Left hindlimb (tissue), 1 donor: ENCODE results near the gene DENND1A.

ENCODE experiments used
- DNase-seq: peaks from one replicate; pipeline ENCODE4 v3.0.0-alpha.2; 2018

Gene DENND1A

DNA sequence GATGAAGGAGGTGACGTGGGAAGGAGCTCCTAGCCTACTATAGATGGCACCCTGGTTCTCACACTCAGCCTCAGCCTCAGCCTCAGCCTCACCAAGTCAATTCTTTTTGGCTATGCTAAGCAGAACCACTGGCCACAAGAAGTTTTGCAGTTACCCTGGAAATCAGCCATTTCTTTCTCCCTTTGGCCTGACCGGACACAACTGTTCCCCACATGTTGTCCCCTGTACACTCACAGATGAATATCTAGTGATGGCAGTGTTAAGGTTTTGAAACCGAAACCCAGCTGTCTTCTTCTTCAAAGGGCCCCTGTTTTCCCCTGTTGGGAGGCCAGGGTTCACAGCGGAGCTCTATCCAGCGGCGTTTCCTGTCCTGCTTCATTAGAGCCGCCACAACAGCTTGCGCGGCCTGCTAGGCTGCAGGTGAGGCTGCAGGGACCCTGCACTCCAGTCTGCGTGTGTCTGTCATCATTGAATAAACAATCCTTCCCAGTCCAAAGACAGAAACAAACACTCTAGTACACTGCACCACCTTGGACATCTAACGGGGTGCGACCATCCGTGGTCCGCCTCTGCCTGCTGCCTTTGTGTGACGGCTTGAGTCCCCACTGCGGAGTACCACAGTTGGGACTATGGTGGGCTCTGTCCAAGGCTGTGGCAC lies 250.5 kb downstream of the DENND1A start:
- DNase-seq = no peak

DNA sequence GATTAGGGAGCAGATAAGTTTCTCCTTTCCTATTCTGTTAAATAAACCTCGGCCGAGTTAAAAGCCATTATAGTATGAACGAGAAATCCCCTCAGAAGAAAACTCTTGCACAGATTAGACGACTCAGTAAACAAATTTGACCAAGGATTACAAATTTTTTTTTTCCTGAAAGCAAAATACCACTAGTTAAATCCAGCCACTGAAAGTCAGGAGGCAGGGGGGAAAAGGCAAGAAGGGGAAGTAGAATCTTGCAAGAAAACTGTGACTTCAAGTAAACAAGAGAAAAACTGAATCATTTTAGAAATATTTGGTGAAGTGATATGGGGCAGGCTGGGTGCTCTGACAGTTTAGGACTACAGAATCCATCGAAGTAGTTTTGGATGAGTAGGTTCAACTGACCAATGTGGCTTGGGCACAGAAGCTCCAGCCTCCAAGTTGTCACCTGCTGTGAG lies 251.0 kb downstream of the DENND1A start:
- no peak for DNase-seq

DNA sequence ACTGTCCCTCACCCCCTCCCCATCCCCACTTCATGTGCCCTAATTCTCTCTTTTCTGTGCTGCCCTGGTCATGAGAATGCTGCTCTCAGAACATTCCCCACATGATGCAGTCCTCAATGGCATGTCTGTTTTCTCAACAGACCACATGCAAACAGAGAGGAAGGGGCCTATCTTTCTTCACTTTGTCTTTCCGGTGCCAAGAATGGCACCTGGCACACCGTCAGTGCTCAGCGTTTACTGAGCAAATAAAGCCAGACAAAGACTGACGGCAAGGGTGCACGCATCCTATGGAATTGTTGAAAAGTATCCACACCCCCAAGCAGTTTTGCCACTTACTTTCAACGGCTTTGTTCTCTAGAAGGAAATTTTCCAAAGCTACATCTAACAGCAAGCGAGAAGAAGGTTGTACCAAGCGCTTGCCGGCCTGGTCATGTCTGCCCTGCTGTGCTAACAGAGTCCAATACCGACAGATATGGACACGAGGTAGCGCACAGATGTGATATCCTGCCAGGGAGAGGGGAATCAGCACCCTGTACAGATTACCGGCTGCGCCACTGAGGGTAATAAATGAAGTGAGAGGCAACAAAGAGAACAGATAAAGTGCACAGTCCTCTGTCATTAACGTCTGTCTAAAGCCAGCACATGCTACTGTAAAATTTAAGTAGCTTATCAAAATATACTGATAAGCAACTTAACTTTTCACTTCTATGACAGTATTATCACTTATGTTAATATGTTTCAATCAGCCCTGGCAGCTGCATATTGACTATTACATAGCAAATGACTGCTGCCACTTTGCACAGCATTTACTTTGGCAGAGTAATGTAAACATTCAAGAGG lies 251.7 kb downstream of the DENND1A start:
- no peak for DNase-seq

GRCh38 chr9:123676869-123677268 lies 253.1 kb downstream of the DENND1A start:
- no peak for DNase-seq

DNA sequence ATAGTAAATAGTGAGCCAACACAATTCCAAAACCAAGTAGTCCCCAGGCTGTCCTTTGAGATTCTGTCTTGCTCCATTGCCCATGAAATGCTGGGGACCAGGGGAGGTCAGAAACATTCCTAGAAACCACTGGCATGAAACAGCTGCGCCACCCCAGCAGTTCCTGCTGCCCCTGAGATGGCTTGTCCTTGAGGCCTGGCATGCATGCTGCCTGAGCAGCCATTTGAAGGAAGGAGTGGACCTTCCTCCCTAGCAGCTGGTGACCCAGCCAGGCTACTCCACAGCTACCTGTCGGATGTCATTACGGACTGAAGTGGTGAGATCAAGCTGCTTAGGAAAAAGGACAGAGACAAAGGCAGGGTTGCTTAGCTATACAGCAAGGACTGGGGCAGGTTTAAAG lies 260.6 kb downstream of the DENND1A start:
- DNase-seq = no peak

- no peak for DNase-seq
Observed at GRCh38 chr9:123663529-123663928, 266.4 kb downstream of the DENND1A start.

DNA sequence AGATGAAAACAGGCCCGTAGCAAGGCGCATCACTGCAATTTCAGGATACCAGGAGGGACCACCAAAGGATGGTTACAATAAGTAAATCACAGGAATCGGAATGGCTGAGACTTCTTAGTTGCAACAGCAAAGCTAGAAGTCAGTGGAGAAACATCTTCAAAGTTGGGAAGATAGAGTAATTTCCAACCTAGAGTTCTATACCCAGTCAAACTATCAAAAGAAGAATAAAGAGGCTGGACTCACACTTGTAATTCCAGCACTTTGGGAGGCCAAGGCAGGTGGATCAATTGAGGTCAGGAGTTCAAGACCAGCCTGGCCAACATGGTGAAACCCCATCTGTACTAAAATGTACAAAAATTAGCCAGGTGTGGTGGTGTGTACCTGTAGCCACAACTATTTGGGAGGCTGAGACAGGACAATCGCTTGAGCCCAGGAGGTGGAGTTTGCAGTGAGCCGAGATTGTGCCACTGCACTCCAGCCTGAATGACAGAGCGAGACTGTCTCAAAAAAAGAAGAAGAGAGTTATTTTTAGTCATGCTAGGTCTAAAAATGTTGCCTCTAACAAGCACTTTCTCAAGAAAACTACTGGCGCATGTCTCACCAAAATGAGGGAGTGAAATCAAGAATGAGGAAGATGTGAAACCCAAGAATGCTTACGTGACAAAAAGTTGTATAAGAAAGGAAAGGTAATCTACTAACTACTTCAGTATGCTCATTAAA lies 267.7 kb downstream of the DENND1A start:
- no peak for DNase-seq

DNA sequence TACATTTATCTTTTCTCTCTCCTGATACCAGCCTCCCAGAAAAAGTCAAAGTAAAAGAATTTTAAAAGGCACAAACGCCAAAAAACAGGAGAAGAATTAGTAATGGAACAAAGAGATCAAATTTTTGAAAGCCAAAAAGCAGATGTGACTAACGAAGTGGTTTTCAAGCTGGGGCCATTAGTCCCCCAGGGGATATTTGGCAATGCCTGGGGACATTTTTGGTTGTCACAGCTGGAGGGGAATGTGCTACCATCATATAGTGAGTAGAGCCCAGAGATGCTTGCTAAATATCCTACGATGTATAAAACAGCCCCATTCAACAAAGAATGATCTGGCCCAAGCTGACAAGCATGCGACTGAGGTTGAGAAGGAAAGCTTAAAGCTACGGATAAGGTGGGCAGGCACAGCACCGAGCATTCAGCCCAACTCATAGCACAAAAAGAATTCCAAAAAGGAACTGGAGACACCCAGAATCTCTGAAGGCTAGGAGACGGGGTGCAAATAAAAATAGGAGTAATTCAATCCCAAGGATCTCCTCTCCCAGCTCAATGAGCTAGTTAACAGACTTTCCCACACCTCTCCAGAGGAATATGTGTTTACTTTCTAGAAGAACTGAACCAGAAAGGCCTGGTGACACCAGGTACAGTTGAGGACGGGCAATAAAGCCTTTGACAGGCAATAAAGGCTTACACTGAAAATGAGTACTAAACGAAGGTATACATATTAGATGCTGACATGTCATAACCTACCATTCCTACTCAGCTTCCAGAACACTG lies 269.0 kb downstream of the DENND1A start:
- DNase-seq = no peak

DNA sequence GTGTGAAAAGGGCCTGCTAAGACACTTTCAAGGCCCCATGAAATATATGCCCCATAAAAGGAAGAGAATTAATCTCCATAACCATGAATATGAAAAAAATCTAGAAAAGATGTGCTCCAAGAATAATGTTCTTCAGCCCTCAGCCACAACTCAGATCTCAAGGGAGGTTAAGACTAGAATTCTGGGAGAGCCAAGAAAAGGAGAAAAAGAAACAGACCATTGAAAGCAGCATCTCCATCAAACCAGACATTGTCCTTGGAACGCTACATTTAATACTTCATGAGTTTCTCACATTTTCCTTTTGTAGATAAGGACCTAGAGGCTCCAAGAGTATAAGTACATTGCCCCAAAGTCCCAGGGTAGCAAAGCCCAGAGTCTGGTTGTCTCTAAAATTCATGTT lies 270.6 kb downstream of the DENND1A start:
- no peak for DNase-seq

GRCh38 chr9:123658792-123659191 lies 271.1 kb downstream of the DENND1A start:
- no peak for DNase-seq

- DNase-seq = no peak
Observed at GRCh38 chr9:123657941-123658340, 272.0 kb downstream of the DENND1A start.

DNA sequence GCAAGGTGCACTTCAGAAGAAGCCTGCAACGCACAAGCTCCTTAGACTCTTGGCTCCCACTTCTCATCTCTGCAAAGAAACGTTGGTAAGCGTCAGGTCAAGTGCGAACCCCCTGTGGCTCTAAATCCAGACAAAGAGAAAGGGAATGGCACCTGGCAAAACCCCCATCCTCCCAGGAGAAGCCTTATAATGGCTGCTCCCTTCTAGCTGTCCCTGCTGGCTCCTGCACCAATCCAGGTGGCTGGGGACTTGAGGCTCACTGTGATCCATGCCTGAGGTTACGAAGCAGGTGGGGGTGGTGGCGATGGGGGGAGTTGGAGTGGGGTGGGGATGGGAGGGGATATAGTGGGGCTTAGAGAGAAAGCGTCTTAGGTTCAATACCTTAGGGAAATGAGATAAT lies 272.8 kb downstream of the DENND1A start:
- DNase-seq = no peak

DNA sequence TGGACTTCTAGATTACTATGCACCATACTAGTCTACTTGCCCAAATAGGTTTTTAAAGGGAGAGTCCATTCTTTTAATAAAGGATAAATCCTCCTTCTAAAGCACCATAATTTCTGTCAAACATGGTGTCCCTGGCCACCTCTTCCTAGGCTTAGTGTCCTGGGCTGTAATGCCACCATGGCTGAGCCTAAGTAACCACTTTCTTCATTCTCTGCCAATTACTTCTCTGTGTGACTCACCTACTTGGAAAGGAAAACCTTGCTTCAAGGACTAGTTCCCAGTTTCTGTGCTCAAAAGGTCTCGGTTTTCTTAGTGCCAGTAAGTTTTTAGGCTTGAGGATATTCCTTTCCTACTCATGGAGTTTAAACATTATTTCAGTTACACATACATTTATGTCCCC lies 273.4 kb downstream of the DENND1A start:
- DNase-seq = no peak

GRCh38 chr9:123655681-123656423 lies 274.1 kb downstream of the DENND1A start:
- no peak for DNase-seq

DNA sequence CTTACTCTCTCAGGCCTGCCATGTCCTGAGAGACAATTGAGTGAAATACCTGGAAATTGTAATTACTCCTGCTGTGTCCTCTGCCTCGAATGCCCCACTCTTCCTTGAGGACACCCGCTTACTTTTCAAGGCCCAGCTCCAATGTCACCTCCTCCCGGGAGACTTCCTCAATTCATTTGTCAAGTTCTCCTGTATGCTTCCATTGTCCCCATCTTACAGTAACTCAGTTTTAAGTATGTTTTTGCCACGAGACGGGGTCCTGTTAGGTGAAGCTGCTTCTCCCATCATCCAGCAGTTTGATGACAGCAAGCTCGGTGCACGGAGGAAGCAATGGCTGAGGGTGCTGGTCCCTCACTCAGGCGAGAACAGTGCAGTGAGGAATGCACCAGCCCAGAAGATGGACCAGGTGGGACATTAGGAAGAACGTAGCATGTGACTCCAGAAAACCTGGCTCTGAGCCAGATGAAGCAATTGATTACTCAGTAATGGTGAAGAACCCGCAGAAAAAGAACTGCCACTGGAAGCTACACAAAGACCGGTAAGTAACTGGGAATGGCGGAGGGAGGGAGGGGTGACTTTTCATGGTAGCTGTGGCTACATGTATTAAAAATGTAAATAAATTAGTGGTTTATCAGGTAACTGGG lies 274.8 kb downstream of the DENND1A start:
- DNase-seq = no peak

GRCh38 chr9:123654218-123654993 lies 275.5 kb downstream of the DENND1A start:
- no peak for DNase-seq

- DNase-seq = no peak
Observed at GRCh38 chr9:123652416-123652815, 277.5 kb downstream of the DENND1A start.

DNA sequence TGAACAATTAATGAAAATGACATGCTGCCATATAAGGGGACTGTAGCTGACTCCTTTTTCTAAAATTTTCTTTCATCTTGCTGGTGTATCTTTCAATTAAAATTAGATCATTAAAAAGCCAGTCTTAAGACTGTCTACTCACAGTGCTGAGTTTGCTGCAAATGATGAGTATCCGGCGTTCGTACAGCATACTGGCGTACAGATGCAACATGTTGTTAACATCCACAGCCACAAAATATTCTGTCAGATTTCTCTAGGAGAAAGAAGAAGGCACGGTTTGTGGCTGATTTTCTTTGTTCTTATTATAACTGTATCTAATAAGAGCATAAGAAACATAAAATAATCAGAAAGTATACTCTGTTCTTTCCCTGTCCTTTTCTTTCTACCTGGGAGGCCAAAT lies 278.1 kb downstream of the DENND1A start:
- DNase-seq = no peak

GRCh38 chr9:123651273-123651672 lies 278.7 kb downstream of the DENND1A start:
- no peak for DNase-seq

DNA sequence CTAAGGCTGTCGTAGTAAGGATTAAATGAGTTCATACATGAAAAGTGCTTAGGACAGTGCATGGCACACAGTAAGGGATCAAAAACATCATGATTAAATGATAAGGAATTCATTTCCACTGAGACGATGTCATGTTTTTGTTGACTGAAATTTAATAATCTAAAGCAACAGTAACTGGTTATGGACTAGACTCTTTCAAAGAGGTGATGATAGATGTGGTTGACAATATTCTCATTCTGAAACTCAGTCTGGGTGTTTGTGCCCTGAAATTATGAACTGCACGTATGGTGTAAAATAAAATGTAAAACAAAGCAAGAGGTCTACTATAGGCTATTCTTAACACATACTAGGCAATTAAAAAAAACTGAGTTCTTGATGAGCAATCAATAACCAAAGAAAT lies 280.0 kb downstream of the DENND1A start:
- no peak for DNase-seq

GRCh38 chr9:123647145-123647544 lies 282.8 kb downstream of the DENND1A start:
- no peak for DNase-seq
